WTC11 (cell line): ENCODE measurements around the gene FHL1. TPM values are rescaled to one million over a fixed set of nuclear protein-coding genes. Genes with fewer than 3 reads are reported as not detected.

Experiments
- ATAC-seq: fragments of 200-7000 bp; cut with Tn5 transposase; 2 replicates; pipeline ENCODE4 v1.10.0; 2021; ENCODE audit warnings: mild to moderate bottlenecking, moderate library complexity
- CTCF ChIA-PET: fragments of 300-600 bp; sonication (Branson Sonifier 250); formaldehyde crosslinking; loops from one replicate; lab custom pipeline; 2021; ENCODE audit warnings: antibody characterized with exemption; lab: Charles Lee
- POLR2A ChIA-PET: fragments of 350-600 bp; sonication (Branson Sonifier 250); formaldehyde crosslinking; loops from one replicate; lab custom pipeline; 2021; ENCODE audit warnings: antibody characterized with exemption; lab: Charles Lee
- DNase-seq: peaks from one replicate; pipeline ENCODE4 v3.0.0; 2021; ENCODE audit warnings: low spot score
- H3K27ac Mint-ChIP-seq: 2 replicates; pipeline ENCODE4 v1.8.0; 2021; ENCODE audit warnings: mixed read lengths
- H3K27me3 Mint-ChIP-seq: 2 replicates; pipeline ENCODE4 v1.8.0; 2021; ENCODE audit warnings: low read depth, mild to moderate bottlenecking, moderate library complexity, mixed read lengths
- H3K36me3 Mint-ChIP-seq: 2 replicates; pipeline ENCODE4 v1.8.0; 2021; ENCODE audit warnings: mixed read lengths
- H3K4me1 Mint-ChIP-seq: 2 replicates; pipeline ENCODE4 v1.8.0; 2022; ENCODE audit warnings: mixed read lengths
- H3K4me3 Mint-ChIP-seq: 2 replicates; pipeline ENCODE4 v1.8.0; 2021; ENCODE audit warnings: mild to moderate bottlenecking, moderate library complexity, mixed read lengths
- H3K9me3 Mint-ChIP-seq: 2 replicates; pipeline ENCODE4 v1.8.0; 2021; ENCODE audit warnings: mixed read lengths
- CDX4 ChIP-seq: fragments of 250-450 bp; sonication (Bioruptor Pico); IDR thresholded peaks from 2 replicates; pipeline ENCODE4 v1.9.0; 2021; ENCODE audit warnings: moderate library complexity, mild to moderate bottlenecking, inconsistent platforms, borderline replicate concordance
- E2F1 ChIP-seq: sonication (generic); formaldehyde crosslinking; IDR thresholded peaks from 2 replicates; pipeline ENCODE4 v1.8.0; 2022; ENCODE audit warnings: mild to moderate bottlenecking, missing genetic modification reagents
- E2F4 ChIP-seq: sonication (generic); formaldehyde crosslinking; IDR thresholded peaks from 2 replicates; pipeline ENCODE4 v1.8.1; 2022; ENCODE audit warnings: low read depth, mild to moderate bottlenecking, moderate library complexity, missing genetic modification reagents, borderline replicate concordance
- ELF4 ChIP-seq: sonication (generic); formaldehyde crosslinking; IDR thresholded peaks from 2 replicates; pipeline ENCODE4 v1.8.1; 2022; ENCODE audit warnings: low read depth, mild to moderate bottlenecking, moderate library complexity, missing genetic modification reagents
- FOXJ3 ChIP-seq: sonication (generic); formaldehyde crosslinking; IDR thresholded peaks from 2 replicates; pipeline ENCODE4 v1.9.0; 2021; ENCODE audit warnings: missing genetic modification reagents, mild to moderate bottlenecking, borderline replicate concordance
- GABPB1 ChIP-seq: sonication (generic); formaldehyde crosslinking; IDR thresholded peaks from 2 replicates; pipeline ENCODE4 v1.8.1; 2023; ENCODE audit warnings: mild to moderate bottlenecking, missing genetic modification reagents
- GRHL2 ChIP-seq: fragments of 250-450 bp; sonication (Bioruptor Pico); IDR thresholded peaks from 2 replicates; pipeline ENCODE4 v1.8.0; 2022; ENCODE audit warnings: mild to moderate bottlenecking, moderate library complexity; ENCODE audit not compliant: insufficient replicate concordance, severe bottlenecking
- IRF1 ChIP-seq: sonication (generic); formaldehyde crosslinking; IDR thresholded peaks from 2 replicates; pipeline ENCODE4 v1.8.0; 2023; ENCODE audit warnings: missing genetic modification reagents
- MAX ChIP-seq: sonication (generic); formaldehyde crosslinking; IDR thresholded peaks from 2 replicates; pipeline ENCODE4 v1.8.0; 2022; ENCODE audit warnings: mild to moderate bottlenecking, missing genetic modification reagents
- MLX ChIP-seq: sonication (generic); formaldehyde crosslinking; IDR thresholded peaks from 2 replicates; pipeline ENCODE4 v1.8.1; 2023; ENCODE audit warnings: mild to moderate bottlenecking, missing genetic modification reagents, moderate library complexity
- NFATC4 ChIP-seq: fragments of 250-450 bp; sonication (Bioruptor Pico); IDR thresholded peaks from 2 replicates; pipeline ENCODE4 v1.9.0; 2021; ENCODE audit warnings: mild to moderate bottlenecking
- NR1H2 ChIP-seq: sonication (generic); formaldehyde crosslinking; IDR thresholded peaks from 2 replicates; pipeline ENCODE4 v1.9.0; 2021; ENCODE audit warnings: mild to moderate bottlenecking, moderate library complexity, missing genetic modification reagents
- RORB ChIP-seq: fragments of 250-450 bp; sonication (Bioruptor Pico); IDR thresholded peaks from 2 replicates; pipeline ENCODE4 v1.9.0; 2021; ENCODE audit warnings: mild to moderate bottlenecking
- ZNF281 ChIP-seq: sonication (generic); formaldehyde crosslinking; IDR thresholded peaks from 2 replicates; pipeline ENCODE4 v1.8.0; 2023; ENCODE audit warnings: mild to moderate bottlenecking, missing genetic modification reagents
- ZNF396 ChIP-seq: fragments of 250-450 bp; sonication (Bioruptor Pico); IDR thresholded peaks from 2 replicates; pipeline ENCODE4 v1.8.0; 2021; ENCODE audit warnings: mild to moderate bottlenecking, moderate library complexity, borderline replicate concordance
- total RNA-seq: library from RNA; stranded (reverse); gene quantifications from 3 replicates; pipeline ENCODE4 v1.2.3, GENCODE V29; 2021
- TF ChIP-seq, protein P1 (sequence below): sonication (generic); formaldehyde crosslinking; IDR thresholded peaks from 2 replicates; pipeline ENCODE4 v1.8.1; 2023; ENCODE audit warnings: mild to moderate bottlenecking, moderate library complexity, missing genetic modification reagents
- TF ChIP-seq, protein P2 (sequence below): sonication (generic); formaldehyde crosslinking; IDR thresholded peaks from 2 replicates; pipeline ENCODE4 v1.8.1; 2023; ENCODE audit warnings: mild to moderate bottlenecking, missing genetic modification reagents
- TF ChIP-seq, protein P3 (sequence below): sonication (generic); formaldehyde crosslinking; conservative IDR thresholded peaks from 2 replicates; pipeline ENCODE4 v1.8.1; 2022; ENCODE audit warnings: mild to moderate bottlenecking, missing genetic modification reagents
- TF ChIP-seq, protein P4 (sequence below): sonication (generic); formaldehyde crosslinking; IDR thresholded peaks from 2 replicates; pipeline ENCODE4 v1.8.0; 2023; ENCODE audit warnings: missing genetic modification reagents, mild to moderate bottlenecking, borderline replicate concordance

FHL1 gene
- total RNA-seq, 1 experiment from 2014 or later, result 43.5 TPM

GRCh38 chrX:136196691-136197155 is 49.4 kb downstream of the FHL1 start:
- no peak for DNase-seq
- Mint-ChIP-seq H3K4me1 (peaks cover 18% of the 10 kb centered on the region), H3K36me3 (no peaks in the 10 kb centered on the region), H3K4me3 (no peak overlapping the region), H3K27me3 (no peaks in the 10 kb centered on the region), H3K27ac (no peak overlapping the region), H3K9me3 (no peaks in the 10 kb centered on the region)
- POLR2A ChIA-PET, result no interaction called here
- CTCF ChIA-PET, result no interaction called here
- TF ChIP-seq, protein P1, sequence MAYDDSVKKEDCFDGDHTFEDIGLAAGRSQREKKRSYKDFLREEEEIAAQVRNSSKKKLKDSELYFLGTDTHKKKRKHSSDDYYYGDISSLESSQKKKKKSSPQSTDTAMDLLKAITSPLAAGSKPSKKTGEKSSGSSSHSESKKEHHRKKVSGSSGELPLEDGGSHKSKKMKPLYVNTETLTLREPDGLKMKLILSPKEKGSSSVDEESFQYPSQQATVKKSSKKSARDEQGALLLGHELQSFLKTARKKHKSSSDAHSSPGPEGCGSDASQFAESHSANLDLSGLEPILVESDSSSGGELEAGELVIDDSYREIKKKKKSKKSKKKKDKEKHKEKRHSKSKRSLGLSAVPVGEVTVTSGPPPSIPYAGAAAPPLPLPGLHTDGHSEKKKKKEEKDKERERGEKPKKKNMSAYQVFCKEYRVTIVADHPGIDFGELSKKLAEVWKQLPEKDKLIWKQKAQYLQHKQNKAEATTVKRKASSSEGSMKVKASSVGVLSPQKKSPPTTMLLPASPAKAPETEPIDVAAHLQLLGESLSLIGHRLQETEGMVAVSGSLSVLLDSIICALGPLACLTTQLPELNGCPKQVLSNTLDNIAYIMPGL (CRISPR knock-in tag), result no peak
- no peak for TF ChIP-seq NFATC4 (CRISPR knock-in tag)
- no peak for TF ChIP-seq ELF4 (CRISPR knock-in tag)
- TF ChIP-seq, protein P2, sequence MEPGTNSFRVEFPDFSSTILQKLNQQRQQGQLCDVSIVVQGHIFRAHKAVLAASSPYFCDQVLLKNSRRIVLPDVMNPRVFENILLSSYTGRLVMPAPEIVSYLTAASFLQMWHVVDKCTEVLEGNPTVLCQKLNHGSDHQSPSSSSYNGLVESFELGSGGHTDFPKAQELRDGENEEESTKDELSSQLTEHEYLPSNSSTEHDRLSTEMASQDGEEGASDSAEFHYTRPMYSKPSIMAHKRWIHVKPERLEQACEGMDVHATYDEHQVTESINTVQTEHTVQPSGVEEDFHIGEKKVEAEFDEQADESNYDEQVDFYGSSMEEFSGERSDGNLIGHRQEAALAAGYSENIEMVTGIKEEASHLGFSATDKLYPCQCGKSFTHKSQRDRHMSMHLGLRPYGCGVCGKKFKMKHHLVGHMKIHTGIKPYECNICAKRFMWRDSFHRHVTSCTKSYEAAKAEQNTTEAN (CRISPR knock-in tag), result no peak
- TF ChIP-seq, protein P3, sequence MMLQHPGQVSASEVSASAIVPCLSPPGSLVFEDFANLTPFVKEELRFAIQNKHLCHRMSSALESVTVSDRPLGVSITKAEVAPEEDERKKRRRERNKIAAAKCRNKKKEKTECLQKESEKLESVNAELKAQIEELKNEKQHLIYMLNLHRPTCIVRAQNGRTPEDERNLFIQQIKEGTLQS (CRISPR knock-in tag), result no peak
- no peak for TF ChIP-seq RORB (CRISPR knock-in tag)
- TF ChIP-seq GRHL2 (CRISPR knock-in tag), result no peak
- TF ChIP-seq GABPB1 (CRISPR knock-in tag), result no peak
- no peak for TF ChIP-seq E2F1
- TF ChIP-seq ZNF281, result no peak
- TF ChIP-seq FOXJ3 (CRISPR knock-in tag), result no peak
- TF ChIP-seq IRF1 (CRISPR knock-in tag), result no peak
- TF ChIP-seq E2F4, result no peak
- no peak for TF ChIP-seq ZNF396 (CRISPR knock-in tag)
- TF ChIP-seq, protein P4, sequence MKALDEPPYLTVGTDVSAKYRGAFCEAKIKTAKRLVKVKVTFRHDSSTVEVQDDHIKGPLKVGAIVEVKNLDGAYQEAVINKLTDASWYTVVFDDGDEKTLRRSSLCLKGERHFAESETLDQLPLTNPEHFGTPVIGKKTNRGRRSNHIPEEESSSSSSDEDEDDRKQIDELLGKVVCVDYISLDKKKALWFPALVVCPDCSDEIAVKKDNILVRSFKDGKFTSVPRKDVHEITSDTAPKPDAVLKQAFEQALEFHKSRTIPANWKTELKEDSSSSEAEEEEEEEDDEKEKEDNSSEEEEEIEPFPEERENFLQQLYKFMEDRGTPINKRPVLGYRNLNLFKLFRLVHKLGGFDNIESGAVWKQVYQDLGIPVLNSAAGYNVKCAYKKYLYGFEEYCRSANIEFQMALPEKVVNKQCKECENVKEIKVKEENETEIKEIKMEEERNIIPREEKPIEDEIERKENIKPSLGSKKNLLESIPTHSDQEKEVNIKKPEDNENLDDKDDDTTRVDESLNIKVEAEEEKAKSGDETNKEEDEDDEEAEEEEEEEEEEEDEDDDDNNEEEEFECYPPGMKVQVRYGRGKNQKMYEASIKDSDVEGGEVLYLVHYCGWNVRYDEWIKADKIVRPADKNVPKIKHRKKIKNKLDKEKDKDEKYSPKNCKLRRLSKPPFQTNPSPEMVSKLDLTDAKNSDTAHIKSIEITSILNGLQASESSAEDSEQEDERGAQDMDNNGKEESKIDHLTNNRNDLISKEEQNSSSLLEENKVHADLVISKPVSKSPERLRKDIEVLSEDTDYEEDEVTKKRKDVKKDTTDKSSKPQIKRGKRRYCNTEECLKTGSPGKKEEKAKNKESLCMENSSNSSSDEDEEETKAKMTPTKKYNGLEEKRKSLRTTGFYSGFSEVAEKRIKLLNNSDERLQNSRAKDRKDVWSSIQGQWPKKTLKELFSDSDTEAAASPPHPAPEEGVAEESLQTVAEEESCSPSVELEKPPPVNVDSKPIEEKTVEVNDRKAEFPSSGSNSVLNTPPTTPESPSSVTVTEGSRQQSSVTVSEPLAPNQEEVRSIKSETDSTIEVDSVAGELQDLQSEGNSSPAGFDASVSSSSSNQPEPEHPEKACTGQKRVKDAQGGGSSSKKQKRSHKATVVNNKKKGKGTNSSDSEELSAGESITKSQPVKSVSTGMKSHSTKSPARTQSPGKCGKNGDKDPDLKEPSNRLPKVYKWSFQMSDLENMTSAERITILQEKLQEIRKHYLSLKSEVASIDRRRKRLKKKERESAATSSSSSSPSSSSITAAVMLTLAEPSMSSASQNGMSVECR, result no peak
- no peak for TF ChIP-seq MAX (CRISPR knock-in tag)
- no peak for TF ChIP-seq MLX (CRISPR knock-in tag)
- no peak for TF ChIP-seq CDX4 (CRISPR knock-in tag)
- no peak for TF ChIP-seq NR1H2
- ATAC-seq, result no peak
